GOT3 (cell line): Measurements from ENCODE around the gene PLEKHA8.

Source experiments
- DNase-seq: peaks from one replicate; lab custom pipeline; 2025; ENCODE audit warnings: mixed read lengths; lab: John Stamatoyannopoulos, UW

Gene PLEKHA8

GRCh38 chr7:30028216-30028748 lies at the start of gene PLEKHA8:
PLEKHA8 (plus strand) TSS chr7:30028412; CDS start chr7:30028763, 351 bp downstream.
- DNase-seq, result peak; percentile 85

GRCh38 chr7:29980151-29980550 lies 48.1 kb upstream of the PLEKHA8 start:
- DNase-seq, result no peak

GRCh38 chr7:29987083-29987482 lies 41.1 kb upstream of the PLEKHA8 start:
- no peak for DNase-seq

GRCh38 chr7:29987811-29988317 lies 40.3 kb upstream of the PLEKHA8 start:
- no peak for DNase-seq

GRCh38 chr7:29988424-29989256 lies 39.6 kb upstream of the PLEKHA8 start:
- no peak for DNase-seq

- no peak for DNase-seq
These were observed 38.8 kb upstream of the PLEKHA8 start, which contains the start of gene SCRN1 for GRCh38 chr7:29989257-29989995. SCRN1 (minus strand) TSS chr7:29989801; CDS start chr7:29969067, 20,734 bp downstream.

- DNase-seq, result no peak
These were observed 37.3 kb upstream of the PLEKHA8 start for GRCh38 chr7:29990931-29991330.

GRCh38 chr7:29991937-29992336 lies 36.3 kb upstream of the PLEKHA8 start:
- DNase-seq, result no peak

- DNase-seq, result no peak
These were observed 35.1 kb upstream of the PLEKHA8 start for GRCh38 chr7:29993140-29993539.

GRCh38 chr7:29995652-29996051 lies 32.6 kb upstream of the PLEKHA8 start:
- no peak for DNase-seq

GRCh38 chr7:29996321-29996720 lies 31.9 kb upstream of the PLEKHA8 start:
- DNase-seq, result no peak

GRCh38 chr7:29998489-29998888 lies 29.7 kb upstream of the PLEKHA8 start:
- DNase-seq, result no peak

GRCh38 chr7:30001998-30002397 lies 26.2 kb upstream of the PLEKHA8 start:
- DNase-seq, result no peak

GRCh38 chr7:30003098-30003497 lies 25.1 kb upstream of the PLEKHA8 start:
- no peak for DNase-seq

GRCh38 chr7:30005464-30005863 lies 22.7 kb upstream of the PLEKHA8 start:
- no peak for DNase-seq

- no peak for DNase-seq
These were observed 18.2 kb upstream of the PLEKHA8 start for GRCh38 chr7:30010021-30010420.

- no peak for DNase-seq
These were observed 15.5 kb upstream of the PLEKHA8 start for GRCh38 chr7:30012757-30013156.

GRCh38 chr7:30018451-30018850 lies 9.8 kb upstream of the PLEKHA8 start:
- no peak for DNase-seq

- DNase-seq, result no peak
These were observed 8.8 kb upstream of the PLEKHA8 start for GRCh38 chr7:30019387-30019786.

- no peak for DNase-seq
These were observed 8.3 kb upstream of the PLEKHA8 start for GRCh38 chr7:30019960-30020359.

GRCh38 chr7:30020535-30020934 lies 7.7 kb upstream of the PLEKHA8 start:
- DNase-seq, result no peak

- DNase-seq, result no peak
These were observed 5.2 kb upstream of the PLEKHA8 start for GRCh38 chr7:30022991-30023390.

- DNase-seq, result no peak
These were observed 4.7 kb upstream of the PLEKHA8 start for GRCh38 chr7:30023524-30023923.
